CD14-positive monocyte (primary cell): Measurements from ENCODE around the gene TTC21A. TPM values are rescaled to one million over a fixed set of nuclear protein-coding genes. Genes with fewer than 3 reads are reported as not detected.
A peak's percentile ranks its signal among the peaks of the same experiment; 100 is the strongest.

ENCODE experiments used
- DNase-seq, 3 donors: peaks; one replicate each; pipeline ENCODE4 v3.0.0-alpha.2; 2011 to 2022
- H2AFZ ChIP-seq: 2 replicates; pipeline ENCODE4 v1.6.0; 2012; ENCODE audit warnings: mild to moderate bottlenecking, low read depth, low read length, inconsistent platforms; ENCODE audit not compliant: insufficient read depth, poor library complexity, severe bottlenecking
- H3K27ac ChIP-seq, 2 donors: 1 replicate in 1 of 2; 2 replicates in 1 of 2; pipeline ENCODE4 v1.5.1; 2012 to 2013; ENCODE audit warnings: low read length in 2 of 2, control low read depth in 1 of 2, inconsistent platforms in 1 of 2, low read depth in 1 of 2, mild to moderate bottlenecking in 1 of 2
- H3K27me3 ChIP-seq, 2 donors: one replicate each; pipeline versions ENCODE4 v1.6.0 to v1.6.1; 2011 to 2013; ENCODE audit warnings: low read length in 2 of 2; ENCODE audit not compliant: control insufficient read depth in 2 of 2, insufficient read depth in 2 of 2
- H3K36me3 ChIP-seq, 2 donors: replicated peaks in 1 of 2; 1 replicate in 1 of 2; 2 replicates in 1 of 2; pipeline versions ENCODE4 v1.5.1 to v1.6.1; 2012 to 2013; ENCODE audit warnings: low read length in 2 of 2, control low read depth in 1 of 2, inconsistent platforms in 1 of 2, mild to moderate bottlenecking in 1 of 2; ENCODE audit not compliant: insufficient read depth in 2 of 2, control insufficient read depth in 1 of 2
- H3K4me1 ChIP-seq, 2 donors: 1 replicate in 1 of 2; 2 replicates in 1 of 2; pipeline versions ENCODE4 v1.5.1 to v1.6.1; 2012 to 2013; ENCODE audit warnings: low read length in 2 of 2, control low read depth in 1 of 2, inconsistent platforms in 1 of 2, mild to moderate bottlenecking in 1 of 2, moderate library complexity in 1 of 2; ENCODE audit not compliant: insufficient read depth in 2 of 2, control insufficient read depth in 1 of 2
- H3K4me2 ChIP-seq: replicated peaks from 2 replicates; pipeline ENCODE3; 2012; ENCODE audit warnings: low read length, moderate library complexity, mild to moderate bottlenecking; ENCODE audit not compliant: poor library complexity, severe bottlenecking; ENCODE audit errors: extremely low read depth
- H3K4me3 ChIP-seq, 3 experiments: fragments of 200-600 bp in 1 of 3; sonication (generic) in 1 of 3; replicated peaks in 1 of 3; 1 replicate in 2 of 3; 2 replicates in 1 of 3; pipeline ENCODE4 v1.5.1; 2011 to 2013; ENCODE audit warnings: low read length in 3 of 3, mild to moderate bottlenecking in 3 of 3, control low read depth in 2 of 3, low read depth in 2 of 3, inconsistent platforms in 1 of 3, moderate library complexity in 1 of 3
- H3K79me2 ChIP-seq: 2 replicates; pipeline ENCODE4 v1.6.0; 2012; ENCODE audit warnings: mild to moderate bottlenecking, control low read depth, inconsistent platforms, low read length, moderate library complexity; ENCODE audit not compliant: insufficient read depth
- H3K9ac ChIP-seq: 2 replicates; pipeline ENCODE4 v1.6.0; 2017; ENCODE audit warnings: low read length, mild to moderate bottlenecking; ENCODE audit not compliant: insufficient read depth, poor library complexity, severe bottlenecking
- H3K9me3 ChIP-seq, 2 donors: replicated peaks in 1 of 2; 1 replicate in 1 of 2; 2 replicates in 1 of 2; pipeline versions ENCODE4 v1.5.1 to v1.6.1; 2012 to 2013; ENCODE audit warnings: low read length in 2 of 2, control low read depth in 1 of 2; ENCODE audit not compliant: control insufficient read depth in 1 of 2, insufficient read depth in 1 of 2
- H4K20me1 ChIP-seq: 2 replicates; pipeline ENCODE4 v1.6.0; 2012; ENCODE audit warnings: mild to moderate bottlenecking, low read length, control low read depth, moderate library complexity; ENCODE audit not compliant: insufficient read depth
- H3K27ac Mint-ChIP-seq, 7 donors: one replicate each; pipeline ENCODE4 v1.8.0; 2020; ENCODE audit warnings: mild to moderate bottlenecking in 7 of 7, mixed read lengths in 7 of 7, moderate library complexity in 6 of 7, inconsistent platforms in 2 of 7
- H3K27me3 Mint-ChIP-seq, 3 donors: one replicate each; pipeline ENCODE4 v1.8.0; 2021 to 2022; ENCODE audit warnings: low read depth in 3 of 3, mild to moderate bottlenecking in 3 of 3, mixed read lengths in 3 of 3, moderate library complexity in 3 of 3, inconsistent platforms in 1 of 3
- H3K36me3 Mint-ChIP-seq, 2 donors: one replicate each; pipeline ENCODE4 v1.8.0; 2020; ENCODE audit warnings: mixed read lengths in 2 of 2, inconsistent platforms in 1 of 2, mild to moderate bottlenecking in 1 of 2
- H3K4me1 Mint-ChIP-seq: one replicate; pipeline ENCODE4 v1.8.0; 2020; ENCODE audit warnings: mild to moderate bottlenecking, mixed read lengths
- H3K4me3 Mint-ChIP-seq, 2 donors: one replicate each; pipeline ENCODE4 v1.8.0; 2020; ENCODE audit warnings: mild to moderate bottlenecking in 2 of 2, mixed read lengths in 2 of 2, moderate library complexity in 1 of 2
- H3K9me3 Mint-ChIP-seq, 7 donors: one replicate each; pipeline ENCODE4 v1.8.0; 2020 to 2022; ENCODE audit warnings: mixed read lengths in 7 of 7, mild to moderate bottlenecking in 6 of 7, moderate library complexity in 6 of 7, inconsistent platforms in 2 of 7
- WGBS: methylation state at CpG from one replicate; pipeline ENCODE4 v1.1.5; 2013; ENCODE audit warnings: missing lambda C conversion rate; ENCODE audit not compliant: insufficient coverage; 5-methylcytosine and 5-hydroxymethylcytosine counted together
- intact Hi-C, 2 donors: fragments of 100-400 bp; cut with micrococcal nuclease; formaldehyde crosslinking; loops; one replicate each; pipeline versions ENCODE4 v1.15.0 to v1.15.1; 2023
- polyA plus RNA-seq, 3 donors: library from polyadenylated mRNA; depleted of rRNA in 1 of 3; unstranded in 2 of 3; stranded (reverse) in 1 of 3; fragments of 300-500 nt in 2 of 3; fragments of >200 nt in 1 of 3; fragmentation: Illumina TruSeq in 2 of 3; gene quantifications; 1 replicate in 2 of 3; 2 replicates in 1 of 3; pipeline ENCODE4 v1.2.3, GENCODE V29; 2012 to 2021
- TF ChIP-seq, protein P1 (sequence below): fragments of 200-600 bp; IDR thresholded peaks from one replicate; pipeline ENCODE4 v1.8.0; 2022; ENCODE audit warnings: antibody characterized with exemption, mild to moderate bottlenecking

The TTC21A gene
- polyA plus RNA-seq, 3 donors, result 0.67 to 12.9 (median 2.2) TPM

DNA sequence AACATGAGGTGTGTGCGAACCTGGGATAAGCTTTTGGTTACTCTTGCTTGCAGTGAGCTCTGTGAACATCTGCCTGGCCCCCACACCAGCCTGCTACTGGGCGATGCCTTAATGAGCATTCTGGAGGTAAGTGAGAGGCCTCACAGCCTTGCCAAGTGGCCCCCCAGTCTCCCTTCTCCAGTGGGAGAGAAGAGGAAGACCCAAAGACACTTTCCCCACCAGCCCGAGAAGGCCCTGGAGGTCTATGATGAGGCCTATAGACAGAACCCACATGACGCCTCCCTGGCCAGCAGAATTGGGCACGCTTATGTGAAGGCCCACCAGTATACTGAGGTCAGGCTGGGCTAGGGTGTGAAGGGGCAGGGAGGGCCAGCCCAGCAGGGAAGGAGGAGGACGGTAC, 22.5 kb downstream of the TTC21A start:
- H3K4me1 ChIP-seq, result peaks cover 18% of the 10 kb centered on the region in 2 donors
- no peak overlapping the region for H3K9ac ChIP-seq
- no peaks in the 10 kb centered on the region for H3K79me2 ChIP-seq
- peaks cover 1 to 2% (median 1%) of the 10 kb centered on the region in 3 donors for H3K27me3 Mint-ChIP-seq
- WGBS, result 94% methylated on average over 5 of the region's 6 CpGs
- no peaks in the 10 kb centered on the region for H3K36me3 ChIP-seq
- H3K4me2 ChIP-seq, result no peak overlapping the region
- H2AFZ ChIP-seq, result no peak overlapping the region
- no peak overlapping the region for H3K4me3 ChIP-seq
- no peaks in the 10 kb centered on the region for H4K20me1 ChIP-seq
- intact Hi-C loops, result no loop called here
- peaks cover 0 to 2% (median 0%) of the 10 kb centered on the region in 7 donors for H3K9me3 Mint-ChIP-seq
- no peak overlapping the region for H3K27ac ChIP-seq
- no peak overlapping the region for H3K27ac Mint-ChIP-seq
- H3K36me3 Mint-ChIP-seq, result peaks cover 0 to 6% of the 10 kb centered on the region in 2 donors
- DNase-seq, result peak in 1 of 3 donors; percentile 12
- H3K9me3 ChIP-seq, result no peaks in the 10 kb centered on the region
- H3K27me3 ChIP-seq, result no peaks in the 10 kb centered on the region
- H3K4me3 Mint-ChIP-seq, result no peak overlapping the region
- H3K4me1 Mint-ChIP-seq, result peaks cover 24% of the 10 kb centered on the region
- TF ChIP-seq, protein P1, sequence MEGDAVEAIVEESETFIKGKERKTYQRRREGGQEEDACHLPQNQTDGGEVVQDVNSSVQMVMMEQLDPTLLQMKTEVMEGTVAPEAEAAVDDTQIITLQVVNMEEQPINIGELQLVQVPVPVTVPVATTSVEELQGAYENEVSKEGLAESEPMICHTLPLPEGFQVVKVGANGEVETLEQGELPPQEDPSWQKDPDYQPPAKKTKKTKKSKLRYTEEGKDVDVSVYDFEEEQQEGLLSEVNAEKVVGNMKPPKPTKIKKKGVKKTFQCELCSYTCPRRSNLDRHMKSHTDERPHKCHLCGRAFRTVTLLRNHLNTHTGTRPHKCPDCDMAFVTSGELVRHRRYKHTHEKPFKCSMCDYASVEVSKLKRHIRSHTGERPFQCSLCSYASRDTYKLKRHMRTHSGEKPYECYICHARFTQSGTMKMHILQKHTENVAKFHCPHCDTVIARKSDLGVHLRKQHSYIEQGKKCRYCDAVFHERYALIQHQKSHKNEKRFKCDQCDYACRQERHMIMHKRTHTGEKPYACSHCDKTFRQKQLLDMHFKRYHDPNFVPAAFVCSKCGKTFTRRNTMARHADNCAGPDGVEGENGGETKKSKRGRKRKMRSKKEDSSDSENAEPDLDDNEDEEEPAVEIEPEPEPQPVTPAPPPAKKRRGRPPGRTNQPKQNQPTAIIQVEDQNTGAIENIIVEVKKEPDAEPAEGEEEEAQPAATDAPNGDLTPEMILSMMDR, result no peak

GRCh38 chr3:39130693-39131265, 23.3 kb downstream of the TTC21A start:
- Histone ChIP-seq H3K4me2 (no peak overlapping the region), H3K27me3 (no peaks in the 10 kb centered on the region), H3K4me3 (no peak overlapping the region), H2AFZ (no peak overlapping the region), H3K9ac (no peak overlapping the region), H3K9me3 (no peaks in the 10 kb centered on the region), H4K20me1 (no peaks in the 10 kb centered on the region), H3K27ac (no peak overlapping the region), H3K36me3 (no peaks in the 10 kb centered on the region), H3K79me2 (no peaks in the 10 kb centered on the region), H3K4me1 (peaks cover 18% of the 10 kb centered on the region in 2 donors)
- peaks cover 0 to 2% (median 0%) of the 10 kb centered on the region in 7 donors for H3K9me3 Mint-ChIP-seq
- TF ChIP-seq, protein P1, result no peak
- H3K4me3 Mint-ChIP-seq, result no peak overlapping the region
- H3K27ac Mint-ChIP-seq, result no peak overlapping the region
- DNase-seq, result no peak
- H3K27me3 Mint-ChIP-seq, result peaks cover 0 to 2% (median 1%) of the 10 kb centered on the region in 3 donors
- intact Hi-C loops, result no loop called here
- H3K4me1 Mint-ChIP-seq, result peaks cover 24% of the 10 kb centered on the region
- 100% methylated on average over 1 of the region's 3 CpGs for WGBS
- H3K36me3 Mint-ChIP-seq, result peaks cover 0 to 6% of the 10 kb centered on the region in 2 donors
